NCI-H524 (cell line): Measurements from ENCODE around the gene CDKN1B.

ENCODE experiments used
- DNase-seq, 2 experiments: peaks; one replicate each; lab custom pipeline; 2025; lab: John Stamatoyannopoulos, UW

The CDKN1B gene

DNA sequence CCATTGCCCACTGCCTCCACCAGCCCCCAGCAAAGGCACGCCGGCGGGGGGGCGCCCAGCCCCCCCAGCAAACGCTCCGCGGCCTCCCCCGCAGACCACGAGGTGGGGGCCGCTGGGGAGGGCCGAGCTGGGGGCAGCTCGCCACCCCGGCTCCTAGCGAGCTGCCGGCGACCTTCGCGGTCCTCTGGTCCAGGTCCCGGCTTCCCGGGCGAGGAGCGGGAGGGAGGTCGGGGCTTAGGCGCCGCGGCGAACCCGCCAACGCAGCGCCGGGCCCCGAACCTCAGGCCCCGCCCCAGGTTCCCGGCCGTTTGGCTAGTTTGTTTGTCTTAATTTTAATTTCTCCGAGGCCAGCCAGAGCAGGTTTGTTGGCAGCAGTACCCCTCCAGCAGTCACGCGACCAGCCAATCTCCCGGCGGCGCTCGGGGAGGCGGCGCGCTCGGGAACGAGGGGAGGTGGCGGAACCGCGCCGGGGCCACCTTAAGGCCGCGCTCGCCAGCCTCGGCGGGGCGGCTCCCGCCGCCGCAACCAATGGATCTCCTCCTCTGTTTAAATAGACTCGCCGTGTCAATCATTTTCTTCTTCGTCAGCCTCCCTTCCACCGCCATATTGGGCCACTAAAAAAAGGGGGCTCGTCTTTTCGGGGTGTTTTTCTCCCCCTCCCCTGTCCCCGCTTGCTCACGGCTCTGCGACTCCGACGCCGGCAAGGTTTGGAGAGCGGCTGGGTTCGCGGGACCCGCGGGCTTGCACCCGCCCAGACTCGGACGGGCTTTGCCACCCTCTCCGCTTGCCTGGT is at the start of gene CDKN1B:
Gene CDKN1B (plus strand): TSS at position 576 of the 793 bp plus-strand sequence. CDS start 472 bp downstream, outside the sequence.
- peak; percentile 78 to 87 for DNase-seq

- no peak for DNase-seq
Observed at GRCh38 chr12:12668005-12668404, 49.2 kb upstream of the CDKN1B start.

DNA sequence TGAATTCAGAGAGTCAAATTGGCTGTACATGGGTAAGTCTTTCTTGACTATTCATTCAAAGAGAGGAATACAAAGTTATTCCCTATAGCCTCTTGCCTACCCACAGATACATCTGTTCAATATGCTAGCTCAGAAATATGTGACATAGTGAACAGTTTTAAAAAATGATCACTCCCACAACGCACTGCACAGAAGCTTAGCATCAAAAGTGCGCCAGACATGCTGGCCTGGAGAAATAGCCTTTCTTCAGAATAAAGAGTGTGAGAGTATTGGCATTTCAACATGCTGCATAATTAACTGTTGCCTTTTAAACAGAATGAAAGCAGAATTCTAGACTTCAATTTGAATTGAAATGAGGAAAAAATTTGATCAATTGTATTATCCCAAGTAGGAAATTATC is 48.1 kb upstream of the CDKN1B start:
- DNase-seq, result no peak

DNA sequence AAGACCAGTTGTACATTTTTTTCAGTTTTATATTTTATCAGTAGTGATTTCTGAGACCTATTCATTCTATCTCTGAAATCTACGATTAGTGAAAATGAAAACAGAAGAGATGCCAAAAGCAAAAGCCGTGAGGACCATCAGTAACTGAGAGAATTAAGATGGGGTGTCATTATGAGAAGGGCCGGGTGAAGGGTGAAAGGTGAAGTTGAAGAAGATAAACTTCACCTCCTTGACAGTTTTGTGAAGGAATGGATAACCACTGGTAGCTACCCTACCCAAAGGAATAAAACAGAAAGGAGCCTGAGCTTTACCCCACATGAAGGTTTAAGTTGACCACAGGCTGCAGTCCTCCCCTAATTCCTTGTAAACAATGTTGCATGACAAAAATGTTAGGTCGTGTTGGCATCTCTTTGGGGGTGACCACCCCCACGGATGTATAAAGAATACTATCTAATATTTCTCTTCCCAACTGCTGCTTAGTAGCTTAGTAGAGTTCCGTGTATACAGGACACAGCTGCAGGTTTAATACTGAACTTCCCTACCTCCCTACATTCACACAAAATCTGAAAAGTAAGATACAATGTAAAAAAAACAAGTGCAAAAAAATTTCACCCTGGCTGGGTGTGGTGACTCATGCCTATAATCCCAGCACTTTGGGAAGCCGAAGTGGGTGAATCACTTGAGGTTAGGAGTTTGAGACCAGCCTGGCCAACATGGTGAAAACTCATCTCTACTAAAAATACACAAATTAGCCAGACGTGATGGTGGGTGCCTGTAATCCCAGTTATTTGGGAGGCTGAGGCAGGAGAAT is 45.1 kb upstream of the CDKN1B start:
- DNase-seq, result no peak

DNA sequence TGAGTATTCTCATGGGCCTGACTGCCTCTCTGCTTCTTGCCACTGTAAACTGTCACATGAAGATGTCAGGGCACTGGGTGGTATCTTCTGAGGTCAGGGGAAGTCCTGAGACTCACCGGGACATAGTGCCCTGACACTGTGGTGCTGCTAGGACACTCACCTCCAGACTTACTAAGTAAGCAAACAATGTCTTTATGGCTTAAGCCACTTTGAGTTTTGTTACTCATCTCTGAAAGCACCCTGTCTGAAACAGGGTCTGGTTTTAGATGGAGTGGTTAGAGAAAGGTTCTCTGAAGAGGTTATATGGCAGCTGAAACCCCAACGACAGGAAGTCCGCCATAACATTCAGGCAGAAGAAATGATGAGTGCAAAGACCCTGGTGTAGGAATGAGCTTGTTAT is 43.9 kb upstream of the CDKN1B start:
- no peak for DNase-seq

GRCh38 chr12:12676605-12677004 is 40.6 kb upstream of the CDKN1B start:
- DNase-seq, result no peak

- DNase-seq, result no peak
Observed at GRCh38 chr12:12681061-12681765, 36.0 kb upstream of the CDKN1B start.

GRCh38 chr12:12682284-12682683 is 34.9 kb upstream of the CDKN1B start:
- DNase-seq, result no peak

- DNase-seq, result no peak
Observed at GRCh38 chr12:12683136-12683697, 34.0 kb upstream of the CDKN1B start.

- peak in 1 of 2 experiments; percentile 13 for DNase-seq
Observed at GRCh38 chr12:12683725-12684124, 33.4 kb upstream of the CDKN1B start.

DNA sequence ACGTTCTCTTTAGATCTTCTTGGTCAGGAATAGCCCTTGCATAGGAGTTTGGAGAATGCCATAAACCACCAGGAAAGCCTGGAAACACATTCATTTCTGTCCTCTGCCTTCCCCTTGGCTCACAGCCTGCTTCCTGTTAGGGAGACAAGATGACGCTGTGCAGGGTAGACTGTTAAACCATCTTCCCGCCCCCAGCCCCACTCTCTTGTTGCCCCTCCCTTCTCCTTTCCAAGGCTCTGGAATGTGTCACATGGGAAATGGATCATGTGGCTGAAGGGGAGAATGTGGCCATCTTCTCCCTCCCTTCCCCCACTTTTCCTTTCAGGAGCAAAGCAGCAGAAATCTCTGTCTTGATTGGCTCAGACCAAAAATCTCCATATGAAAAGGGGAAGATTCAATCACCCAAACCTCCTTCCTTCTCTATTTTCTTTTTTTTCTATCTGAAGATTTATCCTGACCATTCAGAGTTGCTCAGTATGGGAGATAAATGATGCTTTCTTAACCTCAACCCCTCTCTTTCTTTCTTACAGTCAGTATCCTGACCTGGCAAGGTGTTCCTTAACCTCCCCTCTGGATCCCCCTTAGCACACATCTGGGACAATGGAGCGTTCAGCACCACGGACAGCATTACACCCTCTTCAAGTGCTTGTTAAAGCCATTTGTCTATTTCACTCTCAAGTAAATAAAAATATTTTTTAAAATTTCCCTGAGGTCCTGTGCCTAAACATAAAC is 32.6 kb upstream of the CDKN1B start:
- DNase-seq, result peak; percentile 95

DNA sequence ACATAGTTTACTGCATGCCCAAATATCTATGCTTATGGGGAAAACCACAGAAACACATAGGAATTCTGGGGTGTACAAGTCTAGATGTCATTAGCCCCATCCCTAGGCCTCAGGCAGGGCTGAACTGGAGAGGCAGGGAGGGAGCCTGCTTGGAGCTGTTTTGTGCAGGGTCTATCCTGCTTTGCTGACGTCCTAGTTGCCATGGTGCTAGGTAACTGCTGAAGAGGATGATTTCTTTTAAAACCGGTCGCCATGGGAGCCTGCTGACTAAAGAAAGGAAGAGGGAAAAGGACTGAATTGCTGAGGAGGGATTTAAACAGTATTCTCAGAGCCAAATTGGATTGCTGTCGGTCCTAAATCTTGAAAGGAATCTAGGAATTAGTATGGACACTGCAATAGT is 31.9 kb upstream of the CDKN1B start:
- peak in 1 of 2 experiments; percentile 30 for DNase-seq

GRCh38 chr12:12686472-12686871 is 30.7 kb upstream of the CDKN1B start:
- DNase-seq, result no peak

GRCh38 chr12:12686925-12687324 is 30.2 kb upstream of the CDKN1B start:
- DNase-seq, result no peak

DNA sequence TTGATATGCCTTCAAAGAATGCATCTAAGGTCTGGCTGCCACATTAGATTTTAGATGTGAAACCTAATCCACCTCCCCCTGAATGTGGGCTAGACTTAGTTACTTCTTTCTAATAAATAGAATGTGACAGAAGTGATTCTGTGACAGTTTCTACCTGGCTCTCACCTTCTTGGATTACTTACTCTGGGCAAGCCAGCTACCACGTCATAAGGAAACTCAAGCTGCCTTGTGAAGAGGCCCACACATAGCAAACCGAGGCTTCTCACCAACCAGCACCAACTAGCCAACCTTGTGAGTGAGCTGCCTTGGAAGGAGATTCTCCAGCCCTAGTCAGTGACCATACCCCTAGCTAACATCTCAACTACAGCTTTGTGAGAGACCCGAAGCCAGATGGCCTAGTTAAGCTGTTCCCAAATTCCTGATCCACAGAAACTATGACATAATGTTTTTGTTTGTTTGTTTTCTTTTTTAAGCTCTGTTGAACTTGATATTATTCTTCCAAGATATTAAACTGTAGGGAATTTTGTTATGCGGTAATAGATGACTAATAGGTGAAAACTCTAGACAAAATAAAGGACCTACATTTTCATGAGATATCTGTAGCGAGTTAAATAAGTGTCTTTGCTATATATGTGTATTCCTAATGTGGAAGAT is 27.4 kb upstream of the CDKN1B start:
- DNase-seq, result no peak

GRCh38 chr12:12691549-12691948 is 25.6 kb upstream of the CDKN1B start:
- no peak for DNase-seq

- DNase-seq, result no peak
Observed at GRCh38 chr12:12693111-12693671, 24.0 kb upstream of the CDKN1B start.

- peak; percentile 22 to 77 for DNase-seq
Observed at GRCh38 chr12:12696562-12697383, 20.4 kb upstream of the CDKN1B start.

GRCh38 chr12:12699345-12699744 is 17.8 kb upstream of the CDKN1B start:
- no peak for DNase-seq

- no peak for DNase-seq
Observed at GRCh38 chr12:12700254-12700653, 16.9 kb upstream of the CDKN1B start.
